ENCODE measurements around the gene BAAT. TPM values are rescaled to one million over a fixed set of nuclear protein-coding genes. Genes with fewer than 3 reads are reported as not detected.
A peak's percentile ranks its signal among the peaks of the same experiment; 100 is the strongest.
"Not testable (repeated sequence)": the region's sequence is repeated elsewhere in the genome, so short reads cannot be mapped to it uniquely, and the experiment has no call there.

The BAAT gene
- total and polyA plus RNA-seq, 9 of the 15 experiments (the other 6 are each of a cell fraction or from before 2014, with no cell fraction given) = 0.17 to 0.76 (median 0.32) TPM

DNA sequence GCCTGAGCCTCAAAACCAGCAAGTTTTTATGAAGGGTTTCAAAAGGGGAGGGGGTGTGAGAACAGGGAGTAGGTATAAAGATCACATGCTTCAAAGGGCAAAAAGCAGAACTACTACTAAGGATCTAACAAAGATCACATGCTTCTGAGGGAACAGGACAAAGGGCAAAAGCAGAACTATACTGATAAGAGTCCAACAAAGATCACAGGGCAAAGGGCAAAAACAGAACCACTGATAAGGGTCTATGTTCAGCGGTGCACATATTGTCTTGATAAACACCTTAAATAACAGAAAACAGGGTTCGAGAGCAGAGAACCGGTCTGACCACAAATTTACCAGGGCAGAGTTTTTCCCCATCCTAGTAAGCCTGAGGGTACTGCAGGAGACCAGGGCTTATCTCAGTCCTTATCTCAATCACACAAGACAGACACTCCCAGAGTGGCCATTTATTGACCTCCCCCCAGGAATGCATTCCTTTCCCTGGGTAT is 57.3 kb downstream of the BAAT start (continued):
- TF ChIP-seq, protein P1, sequence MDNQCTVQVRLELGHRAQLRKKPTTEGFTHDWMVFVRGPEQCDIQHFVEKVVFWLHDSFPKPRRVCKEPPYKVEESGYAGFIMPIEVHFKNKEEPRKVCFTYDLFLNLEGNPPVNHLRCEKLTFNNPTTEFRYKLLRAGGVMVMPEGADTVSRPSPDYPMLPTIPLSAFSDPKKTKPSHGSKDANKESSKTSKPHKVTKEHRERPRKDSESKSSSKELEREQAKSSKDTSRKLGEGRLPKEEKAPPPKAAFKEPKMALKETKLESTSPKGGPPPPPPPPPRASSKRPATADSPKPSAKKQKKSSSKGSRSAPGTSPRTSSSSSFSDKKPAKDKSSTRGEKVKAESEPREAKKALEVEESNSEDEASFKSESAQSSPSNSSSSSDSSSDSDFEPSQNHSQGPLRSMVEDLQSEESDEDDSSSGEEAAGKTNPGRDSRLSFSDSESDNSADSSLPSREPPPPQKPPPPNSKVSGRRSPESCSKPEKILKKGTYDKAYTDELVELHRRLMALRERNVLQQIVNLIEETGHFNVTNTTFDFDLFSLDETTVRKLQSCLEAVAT (IDR thresholded peaks at IDR 0.05) = 0 out of 4 replicates have a peak, but pooled peaks of 1 of the 2 experiments have one; percentile 41
- TF ChIP-seq NR2C1 (IDR thresholded peaks at IDR 0.05) (peak; percentile 88), NR2C1 (tag; IDR thresholded peaks at IDR 0.05) (peak; percentile 69), MTA1 (IDR thresholded peaks at IDR 0.05; ENCODE audit: borderline replicate concordance) (0 out of 2 replicates have a peak, but pooled peaks have one; percentile 43), RAD51 (IDR thresholded peaks at IDR 0.05; ENCODE audit: borderline replicate concordance, low read depth) (0 out of 2 replicates have a peak, but pooled peaks have one; percentile 12), TRIM24 (IDR thresholded peaks at IDR 0.05) (peak; percentile 68 to 85), L3MBTL2 (IDR thresholded peaks at IDR 0.05) (peak; percentile 46), CBFA2T2 (conservative IDR thresholded peaks at IDR 0.05) (peak; percentile 56), SMARCE1 (IDR thresholded peaks at IDR 0.05) (peak; percentile 60; the same call in 1 of the 2 replicates), SMARCA4 (IDR thresholded peaks at IDR 0.05) (0 out of 2 replicates have a peak, but pooled peaks have one; percentile 17), CTBP1 (IDR thresholded peaks at IDR 0.05; ENCODE audit: borderline replicate concordance) (0 out of 2 replicates have a peak, but pooled peaks have one; percentile 20), ADNP (tag; IDR thresholded peaks at IDR 0.05) (0 out of 2 replicates have a peak, but pooled peaks have one; percentile 54), SOX6 (IDR thresholded peaks at IDR 0.05) (peak; percentile 96), TCF3 (CRISPR knock-in tag; IDR thresholded peaks at IDR 0.05) (peak; percentile 23; the same call in 1 of the 2 replicates), CBX1 (IDR thresholded peaks at IDR 0.05; ENCODE audit: low read depth) (0 out of 2 replicates have a peak, but pooled peaks have one; percentile 36), MTA2 (IDR thresholded peaks at IDR 0.05; ENCODE audit: low read depth) (0 out of 2 replicates have a peak, but pooled peaks have one; percentile 6), NR2C2 (tag; IDR thresholded peaks at IDR 0.05) (peak; percentile 75; the same call in 1 of the 2 replicates), CBFA2T3 (IDR thresholded peaks at IDR 0.05) (peak; percentile 61; the same call in 1 of the 2 replicates)
- TF ChIP-seq, protein P2, sequence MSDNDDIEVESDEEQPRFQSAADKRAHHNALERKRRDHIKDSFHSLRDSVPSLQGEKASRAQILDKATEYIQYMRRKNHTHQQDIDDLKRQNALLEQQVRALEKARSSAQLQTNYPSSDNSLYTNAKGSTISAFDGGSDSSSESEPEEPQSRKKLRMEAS (CRISPR knock-in tag; IDR thresholded peaks at IDR 0.05) = peak; percentile 60; the same call in 1 of the 2 replicates
- not testable (repeated sequence) for TF ChIP-seq NR2C2 (CRISPR knock-in tag; IDR thresholded peaks at IDR 0.05)

All from K562 (cell line).